ENCODE measurements around the gene DOC2A.
"Not testable (repeated sequence)": the region's sequence is repeated elsewhere in the genome, so short reads cannot be mapped to it uniquely, and the experiment has no call there.

Gene DOC2A

DNA sequence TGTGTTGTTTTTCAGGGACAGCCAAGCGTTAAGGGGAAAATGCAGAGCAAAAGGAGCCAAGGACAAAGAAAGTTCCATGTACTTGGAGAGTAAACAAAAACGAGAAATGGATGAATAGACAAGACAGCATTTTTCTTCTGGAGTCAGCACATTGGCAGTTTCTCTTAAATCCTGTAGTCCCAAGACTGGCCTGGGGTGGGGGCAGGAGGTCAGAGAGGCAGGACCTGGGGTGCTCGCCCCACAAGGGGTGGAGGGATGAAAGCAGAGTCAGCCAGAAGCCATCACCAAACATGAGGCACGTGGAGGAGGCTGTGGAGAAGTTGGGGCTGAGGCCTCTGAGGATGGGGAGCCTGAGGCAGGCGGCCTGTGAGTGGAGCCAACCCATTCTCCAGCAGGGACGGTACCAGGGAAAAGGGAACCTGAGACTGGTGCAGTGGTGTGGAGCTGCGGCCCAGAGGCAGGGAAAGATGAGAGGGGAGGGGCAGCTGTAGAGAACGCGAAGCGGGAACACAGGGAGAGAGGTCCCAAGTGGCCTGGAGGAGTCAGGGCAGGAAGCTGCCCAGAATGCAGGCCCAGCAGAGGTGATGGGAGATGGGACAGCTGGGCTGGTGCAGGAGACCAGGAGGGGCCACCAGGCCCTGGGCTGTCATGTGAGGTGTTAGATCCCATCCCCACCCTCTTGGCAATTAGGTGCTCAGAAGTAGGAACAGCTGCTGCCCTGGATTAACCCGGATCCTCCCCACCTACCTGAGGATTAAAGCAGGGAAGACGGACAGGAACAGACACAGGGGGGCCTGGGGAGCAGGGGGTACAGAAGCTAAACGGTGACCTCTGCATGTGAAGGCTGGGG, 17.0 kb upstream of the DOC2A start:
- DNase-seq (ENCODE audit: low read depth in 2 of 2) = no peak

DNA sequence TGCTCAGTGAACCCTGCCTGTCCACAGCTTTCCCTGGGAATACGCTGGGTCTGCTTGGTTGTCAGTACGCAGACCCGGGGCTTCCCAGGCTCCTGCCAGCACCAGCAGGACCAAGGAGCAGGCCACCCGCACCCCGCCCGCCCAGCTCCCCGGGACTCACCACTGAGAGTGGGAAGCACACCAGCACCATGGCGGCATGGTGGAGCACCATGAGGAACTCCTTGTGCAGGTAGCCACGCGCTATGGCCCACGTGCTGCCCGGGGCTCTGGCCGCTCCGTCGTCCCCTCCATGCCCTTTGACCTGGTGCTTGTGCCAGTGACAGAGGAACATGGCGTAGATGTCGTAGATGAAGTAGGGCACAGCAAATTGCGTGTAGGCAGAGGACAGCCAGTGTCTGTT, 15.6 kb upstream of the DOC2A start:
- no peak for DNase-seq (ENCODE audit: low read depth in 2 of 2)

- no peak for DNase-seq (ENCODE audit: low read depth in 2 of 2)
These were observed 14.7 kb upstream of the DOC2A start for GRCh38 chr16:30025574-30025973.

DNA sequence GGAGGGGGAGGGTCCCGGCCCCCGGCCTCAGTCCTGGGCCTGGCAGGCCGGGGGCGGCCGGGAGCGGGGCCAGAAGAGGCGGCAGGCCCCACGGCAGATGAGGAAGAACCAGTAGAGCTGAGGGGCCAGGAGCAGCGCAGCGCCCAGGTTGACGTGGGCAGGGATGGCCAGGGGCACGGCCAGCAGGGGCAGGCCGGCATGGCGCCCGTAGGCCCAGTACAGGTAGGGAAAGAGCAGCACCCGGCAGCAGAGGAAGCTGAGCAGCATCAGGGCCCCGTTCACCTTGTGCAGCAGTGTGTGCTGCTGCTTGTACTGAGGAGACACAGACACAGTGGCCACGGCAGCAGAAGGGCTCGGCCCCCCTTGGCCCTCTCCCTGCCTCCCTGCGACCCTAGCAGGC, 14.3 kb upstream of the DOC2A start:
- DNase-seq (ENCODE audit: low read depth in 2 of 2) = no peak

DNA sequence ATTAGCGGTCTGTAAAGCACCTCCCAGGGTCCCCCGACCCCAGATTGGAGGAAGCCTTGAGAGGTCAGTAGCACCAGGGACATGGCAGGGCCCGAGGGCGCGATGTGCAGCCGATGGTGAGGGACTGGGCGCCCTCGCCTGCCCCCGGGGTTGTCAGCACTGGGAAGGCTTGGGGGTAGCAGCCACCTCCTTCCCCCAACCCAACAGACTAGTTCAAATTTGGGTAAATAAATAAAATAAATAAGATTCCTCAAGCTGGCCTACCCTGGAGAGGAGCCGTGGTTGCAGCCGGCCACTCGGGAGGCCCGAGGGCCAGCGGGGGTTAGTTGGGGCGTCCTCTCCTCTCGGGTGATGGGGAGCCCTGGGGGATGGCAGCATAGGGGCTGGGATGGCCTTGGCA, 13.6 kb upstream of the DOC2A start:
- DNase-seq (ENCODE audit: low read depth in 2 of 2) = no peak

DNA sequence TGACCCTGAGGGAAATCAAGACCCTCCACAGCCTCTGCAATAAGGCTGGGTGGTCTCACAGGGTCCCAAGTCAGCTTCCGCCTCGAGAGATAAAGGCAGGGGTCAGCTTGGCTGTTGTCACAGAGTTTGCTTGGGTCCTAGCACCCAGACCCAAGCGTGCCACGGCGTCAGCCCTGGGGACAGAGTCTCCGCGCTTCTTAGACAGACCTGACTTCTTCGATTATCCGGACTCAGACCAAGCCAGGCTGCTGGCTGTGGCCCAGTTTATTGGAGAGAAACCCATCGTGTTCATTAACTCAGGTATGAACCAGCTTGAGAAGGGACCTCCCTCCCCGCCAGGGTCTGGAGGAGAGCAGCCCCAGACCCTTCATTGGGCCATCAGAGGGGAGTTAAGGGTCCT, 12.8 kb upstream of the DOC2A start:
- no peak for DNase-seq (ENCODE audit: low read depth in 2 of 2)

DNA sequence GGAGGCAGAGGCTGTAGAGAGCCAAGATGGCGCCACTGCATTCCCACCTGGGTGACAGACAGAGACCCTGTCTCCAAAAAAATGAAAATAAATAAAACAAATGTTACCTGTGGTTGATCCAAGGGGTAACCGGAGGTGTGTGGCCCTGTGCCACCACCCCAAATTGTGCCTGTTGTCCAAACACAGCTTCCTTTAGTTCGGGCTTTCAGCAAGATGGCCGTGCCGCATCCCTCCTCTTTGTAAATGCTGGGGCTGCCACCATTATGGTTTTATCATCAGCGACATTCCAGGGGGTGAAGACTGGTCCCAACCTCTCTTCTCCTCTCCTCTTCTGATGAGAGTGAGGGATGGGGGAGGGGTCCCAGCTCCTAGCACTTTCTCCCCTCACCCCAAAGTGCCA, 12.1 kb upstream of the DOC2A start, which contains the start of gene C16orf92:
C16orf92 (plus strand) TSS at position 312 of the 400 bp plus-strand sequence. CDS start 143 bp downstream, outside the sequence.
- DNase-seq (ENCODE audit: low read depth in 2 of 2) = no peak

DNA sequence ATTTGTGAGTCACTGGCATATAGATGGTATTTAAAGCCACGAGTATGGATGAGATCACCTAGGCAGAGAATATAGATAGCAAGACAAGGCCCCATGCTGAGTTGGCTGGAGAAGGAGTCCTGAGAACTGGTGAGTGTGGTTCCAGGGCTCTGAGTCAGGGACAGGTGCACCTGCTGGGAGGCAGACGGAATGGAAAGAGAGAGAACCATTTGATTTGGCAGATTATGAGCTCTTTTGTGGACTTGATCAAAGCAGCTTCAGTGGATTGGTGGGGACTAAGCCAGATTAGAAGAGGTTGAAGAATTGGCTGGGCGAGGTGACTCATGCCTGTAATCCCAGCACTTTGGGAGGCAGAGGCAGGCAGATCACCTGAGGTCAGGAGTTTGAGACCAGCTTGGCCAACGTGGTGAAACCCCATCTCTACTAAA, 7.9 kb upstream of the DOC2A start:
- no peak for DNase-seq (ENCODE audit: low read depth in 2 of 2)

GRCh38 chr16:30017937-30018336, 7.1 kb upstream of the DOC2A start:
- not testable (repeated sequence) for DNase-seq (ENCODE audit: low read depth in 2 of 2)

DNA sequence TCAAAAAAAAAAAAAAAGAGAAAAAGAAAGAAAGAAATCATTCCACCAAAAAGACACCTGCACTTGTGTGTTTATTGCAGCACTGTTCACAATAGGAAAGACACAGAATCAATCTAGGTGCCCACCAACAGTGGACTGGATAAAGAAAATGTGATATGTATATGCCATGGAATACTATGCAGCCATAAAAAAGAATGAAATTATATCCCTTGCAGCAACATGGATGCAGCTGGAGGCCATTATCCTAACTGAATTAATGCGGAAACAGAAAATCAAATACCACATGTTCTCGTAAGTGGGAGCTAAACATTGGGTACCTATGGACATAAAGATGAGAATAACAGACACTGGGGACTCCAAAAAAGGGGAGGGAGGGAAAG, 6.4 kb upstream of the DOC2A start:
- no peak for DNase-seq (ENCODE audit: low read depth in 2 of 2)

DNA sequence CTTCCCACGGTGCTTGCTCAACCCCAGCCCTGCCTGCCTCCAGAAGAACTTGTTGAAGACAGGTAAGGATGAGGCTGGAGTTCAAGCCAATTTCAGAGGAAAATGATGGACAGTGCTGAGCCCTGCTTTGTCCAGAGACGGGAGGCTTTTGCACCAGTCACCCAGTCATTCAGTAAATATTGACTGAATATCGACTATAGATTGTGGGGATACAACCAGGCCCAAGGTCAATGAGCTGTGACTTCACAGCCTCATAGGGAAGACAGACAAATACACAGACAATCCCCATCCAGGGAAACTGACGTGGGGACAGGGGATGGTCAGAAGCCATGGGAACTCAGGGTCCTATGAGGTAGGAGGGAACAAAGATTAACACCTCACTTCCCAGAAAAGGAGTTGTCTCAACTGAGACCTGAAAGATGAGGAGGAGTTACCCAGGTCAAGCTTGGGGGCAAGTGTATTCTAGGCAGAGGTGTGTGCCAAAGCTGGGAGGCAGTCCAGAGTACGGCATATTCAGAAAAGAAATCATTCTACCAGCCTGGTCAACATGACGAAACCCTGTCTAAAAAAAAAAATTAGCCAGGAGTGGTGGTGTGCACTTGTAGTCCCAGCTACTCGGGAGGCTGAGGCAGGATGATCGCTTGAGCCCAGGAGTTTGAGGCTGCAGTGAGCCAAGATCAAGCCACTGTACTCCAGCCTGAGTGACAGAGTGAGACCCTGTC, 5.9 kb upstream of the DOC2A start:
- no peak for DNase-seq (ENCODE audit: low read depth in 2 of 2)

- DNase-seq (ENCODE audit: low read depth in 2 of 2) = not testable (repeated sequence)
These were observed 4.6 kb upstream of the DOC2A start for GRCh38 chr16:30015450-30015849.

DNA sequence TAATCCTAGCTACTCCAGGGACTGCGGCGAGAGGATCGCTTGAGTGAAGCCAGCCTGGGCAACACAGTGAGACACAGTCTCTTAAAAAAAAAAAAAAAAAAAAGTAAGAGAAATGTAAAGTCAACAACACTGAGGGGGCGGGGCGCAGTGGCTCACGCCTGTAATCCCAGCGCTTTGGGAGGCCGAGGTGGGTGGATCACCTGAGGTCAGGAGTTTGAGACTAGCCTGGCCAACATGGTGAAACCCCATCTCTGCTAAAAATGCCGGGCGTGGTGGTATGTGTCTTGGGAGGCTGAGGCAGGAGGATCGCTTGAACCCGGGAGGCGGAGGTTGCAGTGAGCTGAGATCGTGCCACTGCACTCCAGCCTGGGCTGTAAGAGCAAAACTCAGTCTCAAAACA, 1.8 kb upstream of the DOC2A start:
- not testable (repeated sequence) for DNase-seq (ENCODE audit: low read depth in 2 of 2)

GRCh38 chr16:30011714-30012504, 1.1 kb upstream of the DOC2A start:
- DNase-seq (ENCODE audit: low read depth in 2 of 2) = no peak

GRCh38 chr16:30009990-30010843, 610 bp downstream of the DOC2A start:
- DNase-seq (ENCODE audit: low read depth in 2 of 2) = no peak

- DNase-seq (ENCODE audit: low read depth in 2 of 2) = no peak
These were observed 1.6 kb downstream of the DOC2A start for GRCh38 chr16:30009085-30009862.

- no peak for DNase-seq (ENCODE audit: low read depth in 2 of 2)
These were observed 3.4 kb downstream of the DOC2A start for GRCh38 chr16:30007378-30007895.

DNA sequence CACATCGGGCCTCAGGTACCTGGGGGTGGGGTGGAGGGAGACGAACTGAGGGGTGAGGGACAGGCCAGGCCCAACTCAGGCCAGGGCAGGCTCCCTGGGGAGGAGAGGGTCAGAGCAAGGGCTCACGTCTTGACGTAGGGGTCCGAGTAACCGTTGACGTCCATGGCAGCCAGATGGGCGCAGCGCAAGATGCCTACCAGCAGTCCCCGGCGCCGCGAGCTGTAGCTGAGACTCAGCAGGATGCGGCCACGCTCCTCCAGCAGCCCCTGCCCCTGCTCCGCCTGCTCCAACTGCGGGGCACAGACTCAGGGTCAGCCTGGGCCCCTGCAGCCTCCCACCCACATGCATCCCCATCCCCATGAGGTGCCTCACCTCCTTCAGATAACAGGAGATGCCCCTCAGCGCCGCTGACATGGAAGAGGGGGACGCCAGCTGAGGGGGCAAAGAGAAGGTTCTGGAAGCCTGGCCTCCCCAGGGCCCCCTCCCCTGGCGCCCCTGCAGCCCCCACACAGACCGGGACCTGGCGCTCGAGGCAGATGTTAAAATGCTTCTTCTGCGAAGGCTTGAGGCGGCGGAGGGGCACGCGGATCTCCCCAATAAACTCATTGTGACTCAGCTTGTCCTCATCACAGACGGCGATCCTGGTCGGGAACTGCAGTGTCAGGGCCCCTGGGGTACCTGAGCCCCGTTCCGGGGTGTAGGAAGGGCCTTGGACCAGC, 4.0 kb downstream of the DOC2A start:
- DNase-seq (ENCODE audit: low read depth in 2 of 2) = no peak

DNA sequence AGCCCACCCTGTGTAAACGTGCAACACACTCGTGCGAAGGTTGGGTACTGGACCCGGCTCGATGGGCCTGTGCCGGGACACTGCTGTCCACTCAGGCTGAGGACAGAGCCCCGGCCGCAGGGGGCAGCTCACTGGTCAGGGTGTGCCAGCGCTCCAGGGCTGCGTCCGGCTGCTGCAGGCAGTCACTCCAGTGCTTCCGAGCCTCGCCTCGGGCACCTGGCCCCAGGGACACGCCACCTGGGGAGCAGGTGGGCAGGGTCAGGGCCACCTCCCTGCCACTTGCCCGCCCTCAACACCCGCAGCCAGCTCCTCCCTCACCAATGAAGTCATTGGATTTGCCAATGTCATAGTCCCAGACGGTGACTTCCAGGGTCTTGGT, 4.7 kb downstream of the DOC2A start:
- no peak for DNase-seq (ENCODE audit: low read depth in 2 of 2)
